ENCODE results near the gene TMEM17. TPM values are rescaled to one million over a fixed set of nuclear protein-coding genes. Genes with fewer than 3 reads are reported as not detected.

The TMEM17 gene
- total and polyA plus RNA-seq, 2 of the 13 experiments (the other 11 are each of a cell fraction or from before 2014, with no cell fraction given): 0.22 to 0.50 TPM

DNA sequence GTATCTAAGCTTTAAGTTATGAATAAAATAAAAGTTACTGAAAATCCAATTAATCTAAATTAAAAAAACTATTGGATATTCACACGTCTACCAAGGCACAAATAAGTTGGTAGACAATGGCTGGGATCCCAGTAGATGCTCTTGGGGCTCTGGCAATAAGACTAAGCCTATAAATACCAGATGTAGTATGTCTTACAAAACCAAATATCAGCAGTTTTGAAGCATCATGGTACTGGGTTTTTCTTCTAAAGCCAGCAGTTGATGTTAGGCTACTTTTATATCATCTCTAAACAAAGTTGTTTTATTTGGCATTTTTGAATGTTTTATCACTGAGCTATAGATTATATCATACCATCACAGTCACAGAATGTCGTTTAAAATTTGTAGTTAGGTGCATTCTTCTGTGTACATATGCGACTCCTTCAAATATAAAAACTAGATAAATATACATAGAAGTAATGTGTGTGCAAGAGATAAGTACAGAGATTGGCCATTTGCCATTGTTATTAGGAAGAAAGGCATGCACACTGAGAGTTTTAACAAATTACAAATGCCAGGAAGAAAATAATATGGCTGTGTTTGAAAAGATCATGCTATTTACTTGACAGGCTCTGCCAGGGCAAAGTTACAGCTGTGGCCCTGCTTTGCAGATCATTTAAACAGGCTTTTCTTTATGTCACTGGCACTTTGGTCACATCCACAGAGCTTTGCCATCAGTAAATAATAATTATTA is 21.6 kb upstream of the TMEM17 start (continued):
- TF ChIP-seq, protein P1, sequence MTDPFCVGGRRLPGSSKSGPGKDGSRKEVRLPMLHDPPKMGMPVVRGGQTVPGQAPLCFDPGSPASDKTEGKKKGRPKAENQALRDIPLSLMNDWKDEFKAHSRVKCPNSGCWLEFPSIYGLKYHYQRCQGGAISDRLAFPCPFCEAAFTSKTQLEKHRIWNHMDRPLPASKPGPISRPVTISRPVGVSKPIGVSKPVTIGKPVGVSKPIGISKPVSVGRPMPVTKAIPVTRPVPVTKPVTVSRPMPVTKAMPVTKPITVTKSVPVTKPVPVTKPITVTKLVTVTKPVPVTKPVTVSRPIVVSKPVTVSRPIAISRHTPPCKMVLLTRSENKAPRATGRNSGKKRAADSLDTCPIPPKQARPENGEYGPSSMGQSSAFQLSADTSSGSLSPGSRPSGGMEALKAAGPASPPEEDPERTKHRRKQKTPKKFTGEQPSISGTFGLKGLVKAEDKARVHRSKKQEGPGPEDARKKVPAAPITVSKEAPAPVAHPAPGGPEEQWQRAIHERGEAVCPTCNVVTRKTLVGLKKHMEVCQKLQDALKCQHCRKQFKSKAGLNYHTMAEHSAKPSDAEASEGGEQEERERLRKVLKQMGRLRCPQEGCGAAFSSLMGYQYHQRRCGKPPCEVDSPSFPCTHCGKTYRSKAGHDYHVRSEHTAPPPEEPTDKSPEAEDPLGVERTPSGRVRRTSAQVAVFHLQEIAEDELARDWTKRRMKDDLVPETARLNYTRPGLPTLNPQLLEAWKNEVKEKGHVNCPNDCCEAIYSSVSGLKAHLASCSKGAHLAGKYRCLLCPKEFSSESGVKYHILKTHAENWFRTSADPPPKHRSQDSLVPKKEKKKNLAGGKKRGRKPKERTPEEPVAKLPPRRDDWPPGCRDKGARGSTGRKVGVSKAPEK (CRISPR knock-in tag; IDR thresholded peaks at IDR 0.05; ENCODE audit: borderline replicate concordance): no peak
- no peak for TF ChIP-seq ZNF724P (CRISPR knock-in tag; IDR thresholded peaks at IDR 0.05; ENCODE audit: borderline replicate concordance)
- TF ChIP-seq PTBP1 (IDR thresholded peaks at IDR 0.05; ENCODE audit: low read depth, low read length, poor library complexity, severe bottlenecking): no peak
- TF ChIP-seq, protein P2, sequence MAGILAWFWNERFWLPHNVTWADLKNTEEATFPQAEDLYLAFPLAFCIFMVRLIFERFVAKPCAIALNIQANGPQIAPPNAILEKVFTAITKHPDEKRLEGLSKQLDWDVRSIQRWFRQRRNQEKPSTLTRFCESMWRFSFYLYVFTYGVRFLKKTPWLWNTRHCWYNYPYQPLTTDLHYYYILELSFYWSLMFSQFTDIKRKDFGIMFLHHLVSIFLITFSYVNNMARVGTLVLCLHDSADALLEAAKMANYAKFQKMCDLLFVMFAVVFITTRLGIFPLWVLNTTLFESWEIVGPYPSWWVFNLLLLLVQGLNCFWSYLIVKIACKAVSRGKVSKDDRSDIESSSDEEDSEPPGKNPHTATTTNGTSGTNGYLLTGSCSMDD (CRISPR knock-in tag; IDR thresholded peaks at IDR 0.05): no peak
- no peak for TF ChIP-seq ZNF337 (CRISPR knock-in tag; IDR thresholded peaks at IDR 0.05; ENCODE audit: borderline replicate concordance, low read depth)
- TF ChIP-seq, protein P3, sequence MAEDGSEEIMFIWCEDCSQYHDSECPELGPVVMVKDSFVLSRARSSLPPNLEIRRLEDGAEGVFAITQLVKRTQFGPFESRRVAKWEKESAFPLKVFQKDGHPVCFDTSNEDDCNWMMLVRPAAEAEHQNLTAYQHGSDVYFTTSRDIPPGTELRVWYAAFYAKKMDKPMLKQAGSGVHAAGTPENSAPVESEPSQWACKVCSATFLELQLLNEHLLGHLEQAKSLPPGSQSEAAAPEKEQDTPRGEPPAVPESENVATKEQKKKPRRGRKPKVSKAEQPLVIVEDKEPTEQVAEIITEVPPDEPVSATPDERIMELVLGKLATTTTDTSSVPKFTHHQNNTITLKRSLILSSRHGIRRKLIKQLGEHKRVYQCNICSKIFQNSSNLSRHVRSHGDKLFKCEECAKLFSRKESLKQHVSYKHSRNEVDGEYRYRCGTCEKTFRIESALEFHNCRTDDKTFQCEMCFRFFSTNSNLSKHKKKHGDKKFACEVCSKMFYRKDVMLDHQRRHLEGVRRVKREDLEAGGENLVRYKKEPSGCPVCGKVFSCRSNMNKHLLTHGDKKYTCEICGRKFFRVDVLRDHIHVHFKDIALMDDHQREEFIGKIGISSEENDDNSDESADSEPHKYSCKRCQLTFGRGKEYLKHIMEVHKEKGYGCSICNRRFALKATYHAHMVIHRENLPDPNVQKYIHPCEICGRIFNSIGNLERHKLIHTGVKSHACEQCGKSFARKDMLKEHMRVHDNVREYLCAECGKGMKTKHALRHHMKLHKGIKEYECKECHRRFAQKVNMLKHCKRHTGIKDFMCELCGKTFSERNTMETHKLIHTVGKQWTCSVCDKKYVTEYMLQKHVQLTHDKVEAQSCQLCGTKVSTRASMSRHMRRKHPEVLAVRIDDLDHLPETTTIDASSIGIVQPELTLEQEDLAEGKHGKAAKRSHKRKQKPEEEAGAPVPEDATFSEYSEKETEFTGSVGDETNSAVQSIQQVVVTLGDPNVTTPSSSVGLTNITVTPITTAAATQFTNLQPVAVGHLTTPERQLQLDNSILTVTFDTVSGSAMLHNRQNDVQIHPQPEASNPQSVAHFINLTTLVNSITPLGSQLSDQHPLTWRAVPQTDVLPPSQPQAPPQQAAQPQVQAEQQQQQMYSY (CRISPR knock-in tag; IDR thresholded peaks at IDR 0.05): no peak
- TF ChIP-seq RFXAP (CRISPR knock-in tag; IDR thresholded peaks at IDR 0.05; ENCODE audit: borderline replicate concordance): no peak
- TF ChIP-seq ZFP1 (CRISPR knock-in tag; IDR thresholded peaks at IDR 0.05): no peak
- TF ChIP-seq, protein P4, sequence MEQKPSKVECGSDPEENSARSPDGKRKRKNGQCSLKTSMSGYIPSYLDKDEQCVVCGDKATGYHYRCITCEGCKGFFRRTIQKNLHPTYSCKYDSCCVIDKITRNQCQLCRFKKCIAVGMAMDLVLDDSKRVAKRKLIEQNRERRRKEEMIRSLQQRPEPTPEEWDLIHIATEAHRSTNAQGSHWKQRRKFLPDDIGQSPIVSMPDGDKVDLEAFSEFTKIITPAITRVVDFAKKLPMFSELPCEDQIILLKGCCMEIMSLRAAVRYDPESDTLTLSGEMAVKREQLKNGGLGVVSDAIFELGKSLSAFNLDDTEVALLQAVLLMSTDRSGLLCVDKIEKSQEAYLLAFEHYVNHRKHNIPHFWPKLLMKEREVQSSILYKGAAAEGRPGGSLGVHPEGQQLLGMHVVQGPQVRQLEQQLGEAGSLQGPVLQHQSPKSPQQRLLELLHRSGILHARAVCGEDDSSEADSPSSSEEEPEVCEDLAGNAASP (CRISPR knock-in tag; IDR thresholded peaks at IDR 0.05; ENCODE audit: borderline replicate concordance): no peak; the same call in 1 of the 2 replicates
- TF ChIP-seq, protein P5, sequence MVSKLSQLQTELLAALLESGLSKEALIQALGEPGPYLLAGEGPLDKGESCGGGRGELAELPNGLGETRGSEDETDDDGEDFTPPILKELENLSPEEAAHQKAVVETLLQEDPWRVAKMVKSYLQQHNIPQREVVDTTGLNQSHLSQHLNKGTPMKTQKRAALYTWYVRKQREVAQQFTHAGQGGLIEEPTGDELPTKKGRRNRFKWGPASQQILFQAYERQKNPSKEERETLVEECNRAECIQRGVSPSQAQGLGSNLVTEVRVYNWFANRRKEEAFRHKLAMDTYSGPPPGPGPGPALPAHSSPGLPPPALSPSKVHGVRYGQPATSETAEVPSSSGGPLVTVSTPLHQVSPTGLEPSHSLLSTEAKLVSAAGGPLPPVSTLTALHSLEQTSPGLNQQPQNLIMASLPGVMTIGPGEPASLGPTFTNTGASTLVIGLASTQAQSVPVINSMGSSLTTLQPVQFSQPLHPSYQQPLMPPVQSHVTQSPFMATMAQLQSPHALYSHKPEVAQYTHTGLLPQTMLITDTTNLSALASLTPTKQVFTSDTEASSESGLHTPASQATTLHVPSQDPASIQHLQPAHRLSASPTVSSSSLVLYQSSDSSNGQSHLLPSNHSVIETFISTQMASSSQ (IDR thresholded peaks at IDR 0.05; ENCODE audit: low read depth): 0 out of 2 replicates have a peak, but pooled peaks have one; percentile 32
- TF ChIP-seq, protein P5 (CRISPR knock-in tag; IDR thresholded peaks at IDR 0.05; ENCODE audit: borderline replicate concordance): peak; percentile 71; the same call in 1 of the 2 replicates
- TF ChIP-seq, protein P6, sequence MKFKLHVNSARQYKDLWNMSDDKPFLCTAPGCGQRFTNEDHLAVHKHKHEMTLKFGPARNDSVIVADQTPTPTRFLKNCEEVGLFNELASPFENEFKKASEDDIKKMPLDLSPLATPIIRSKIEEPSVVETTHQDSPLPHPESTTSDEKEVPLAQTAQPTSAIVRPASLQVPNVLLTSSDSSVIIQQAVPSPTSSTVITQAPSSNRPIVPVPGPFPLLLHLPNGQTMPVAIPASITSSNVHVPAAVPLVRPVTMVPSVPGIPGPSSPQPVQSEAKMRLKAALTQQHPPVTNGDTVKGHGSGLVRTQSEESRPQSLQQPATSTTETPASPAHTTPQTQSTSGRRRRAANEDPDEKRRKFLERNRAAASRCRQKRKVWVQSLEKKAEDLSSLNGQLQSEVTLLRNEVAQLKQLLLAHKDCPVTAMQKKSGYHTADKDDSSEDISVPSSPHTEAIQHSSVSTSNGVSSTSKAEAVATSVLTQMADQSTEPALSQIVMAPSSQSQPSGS (CRISPR knock-in tag; IDR thresholded peaks at IDR 0.05): no peak
